HG03045 (cell line): ENCODE measurements around the gene ADGRG3.

ENCODE experiments used
- ATAC-seq: cut with Tn5 transposase; IDR thresholded peaks from one replicate; pipeline ENCODE4 v1.9.1; 2021; ENCODE audit warnings: mild to moderate bottlenecking, moderate library complexity; ENCODE audit not compliant: unreplicated experiment

The ADGRG3 gene

DNA sequence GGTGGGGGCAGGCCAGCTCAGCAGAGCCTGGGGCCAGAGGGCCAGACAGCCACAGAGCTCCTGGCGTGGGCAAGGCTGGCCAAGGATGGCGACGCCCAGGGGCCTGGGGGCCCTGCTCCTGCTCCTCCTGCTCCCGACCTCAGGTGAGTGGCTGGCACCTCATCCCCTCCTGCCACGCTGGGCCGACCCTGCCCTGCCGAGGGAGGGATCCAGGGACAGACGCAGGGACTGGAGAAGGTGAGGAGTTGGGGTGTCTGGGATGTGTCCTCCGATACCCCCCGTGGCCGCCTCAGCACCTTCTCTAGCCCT is at the start of gene ADGRG3:
ADGRG3 (plus strand) TSS at position 44 of the 309 bp plus-strand sequence; CDS start at position 86, 42 bp downstream.
- ATAC-seq = no peak

- ATAC-seq = no peak
These were observed 48.9 kb upstream of the ADGRG3 start for GRCh38 chr16:57619133-57619605.

DNA sequence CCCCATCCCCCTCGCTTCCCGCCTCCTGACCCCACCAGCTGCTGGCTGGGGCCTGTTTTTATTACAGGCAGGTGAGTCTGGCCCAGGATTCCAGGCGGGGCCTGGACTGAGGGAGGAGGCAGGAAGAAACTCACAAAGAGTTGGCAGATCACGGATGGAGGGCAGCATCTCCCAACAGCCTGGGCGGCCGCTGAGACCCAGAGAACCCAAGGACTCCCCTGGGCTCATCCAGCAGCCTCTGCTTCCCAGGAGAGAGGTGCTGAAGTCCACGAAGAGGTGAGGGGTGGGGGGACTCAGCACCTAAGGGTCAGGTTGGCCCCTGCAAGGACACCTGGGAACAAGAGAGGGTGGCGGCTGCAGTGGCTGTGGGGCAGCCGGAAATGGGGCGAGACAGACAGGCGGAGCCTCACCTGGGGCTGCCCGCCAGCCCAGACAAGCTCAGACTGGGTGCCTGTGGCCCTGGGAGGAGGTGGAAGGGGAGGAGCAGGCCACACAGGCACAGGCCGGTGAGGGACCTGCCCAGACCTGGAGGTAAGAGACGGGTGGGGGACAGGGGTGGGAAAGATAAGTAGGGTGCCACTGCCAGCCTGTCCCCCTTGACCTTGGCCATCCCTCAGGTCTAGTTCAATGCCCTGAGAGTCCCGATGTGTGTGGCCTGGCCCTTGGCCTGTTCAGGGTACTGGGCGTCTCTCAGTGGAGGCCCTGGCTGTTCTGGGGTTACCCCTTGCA is 48.3 kb upstream of the ADGRG3 start:
- ATAC-seq = no peak

DNA sequence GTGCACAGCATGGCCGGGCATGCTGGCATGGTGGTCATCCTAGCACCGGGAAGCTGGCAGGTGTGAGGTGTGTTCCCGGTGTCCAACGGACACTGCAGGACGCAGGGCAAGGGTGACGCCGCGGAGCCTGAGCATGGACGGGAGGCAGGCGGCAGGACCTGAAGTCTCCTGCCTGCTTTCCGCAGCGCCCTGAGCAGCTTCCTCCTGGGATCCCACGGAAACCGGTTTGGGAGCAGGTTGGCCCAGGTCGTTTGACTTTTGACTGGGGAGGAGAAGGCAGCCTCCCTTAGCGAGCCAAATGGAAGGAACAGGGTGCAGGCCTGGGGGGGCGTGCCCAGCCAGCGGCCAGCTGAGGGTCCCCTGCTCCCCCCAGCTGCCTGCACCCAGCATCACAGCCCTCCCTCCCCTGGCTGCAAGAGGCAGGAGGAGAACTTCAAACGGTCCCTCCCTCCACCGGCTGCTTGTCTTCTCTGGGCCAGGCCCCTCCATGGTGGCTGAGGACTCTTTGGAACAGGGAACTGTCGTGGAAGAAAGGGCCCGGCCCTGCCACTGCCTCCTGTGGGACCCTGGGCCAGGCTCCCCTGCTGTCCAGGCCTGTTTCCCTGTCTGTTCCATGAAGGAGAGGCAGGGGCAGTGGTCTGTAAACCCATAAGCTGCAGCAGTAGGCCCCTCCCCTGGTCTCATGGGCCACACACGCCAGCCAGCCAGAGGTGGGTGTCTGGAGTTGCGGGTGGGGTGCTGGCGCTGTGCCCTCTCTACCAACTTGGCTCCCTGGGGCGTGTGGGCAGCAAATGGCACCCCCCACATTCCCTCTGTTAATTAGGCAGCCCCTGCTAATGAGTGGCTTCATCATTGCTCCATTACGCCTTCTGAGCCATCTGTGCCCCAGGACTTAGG is 47.5 kb upstream of the ADGRG3 start:
- no peak for ATAC-seq

GRCh38 chr16:57621521-57622271 is 46.4 kb upstream of the ADGRG3 start:
- ATAC-seq = no peak

GRCh38 chr16:57622361-57623250 is 45.5 kb upstream of the ADGRG3 start:
- ATAC-seq = no peak

DNA sequence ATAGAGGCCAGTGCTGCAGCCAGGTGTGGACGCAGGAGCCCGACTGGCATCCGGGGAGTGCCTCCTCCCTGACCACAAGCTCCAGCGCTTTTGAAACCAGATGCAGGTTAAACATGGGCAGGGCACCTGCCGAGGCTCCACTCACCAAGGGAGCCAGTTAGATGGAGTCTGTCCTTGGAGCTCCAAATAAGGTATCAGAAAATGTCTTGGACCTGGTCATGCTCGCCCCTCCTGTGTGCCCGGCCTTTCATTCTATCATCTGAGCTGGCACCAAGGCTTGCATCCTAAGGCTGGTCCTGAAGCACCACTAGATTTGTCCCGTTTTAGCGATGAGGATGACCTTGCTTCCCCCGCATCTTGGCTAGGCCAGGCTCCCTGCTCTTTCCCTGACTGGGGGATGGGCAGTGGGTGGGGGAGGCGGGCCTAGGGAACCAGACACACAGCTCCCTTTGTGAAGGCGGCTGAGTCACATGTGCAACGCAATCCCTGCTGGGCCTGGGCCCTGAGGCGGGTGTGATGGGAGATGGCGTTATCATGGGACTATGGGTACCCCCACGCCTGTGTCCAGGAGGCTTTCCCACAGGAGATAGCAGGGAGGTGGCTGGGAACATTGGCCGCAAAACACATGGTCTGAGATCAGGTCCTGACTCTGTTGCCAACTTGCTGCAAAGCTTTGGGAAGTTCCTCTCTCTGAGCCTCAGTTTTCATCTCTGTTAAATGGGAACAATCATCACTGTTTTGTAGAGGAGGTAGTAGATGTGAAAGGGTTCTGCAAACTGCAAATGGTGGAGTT is 44.7 kb upstream of the ADGRG3 start:
- no peak for ATAC-seq

- no peak for ATAC-seq
These were observed 43.9 kb upstream of the ADGRG3 start for GRCh38 chr16:57624044-57624688.

- no peak for ATAC-seq
These were observed 43.2 kb upstream of the ADGRG3 start for GRCh38 chr16:57624806-57625500.

GRCh38 chr16:57626420-57627170 is 41.5 kb upstream of the ADGRG3 start:
- no peak for ATAC-seq

- ATAC-seq = no peak
These were observed 40.8 kb upstream of the ADGRG3 start for GRCh38 chr16:57627184-57627871.

DNA sequence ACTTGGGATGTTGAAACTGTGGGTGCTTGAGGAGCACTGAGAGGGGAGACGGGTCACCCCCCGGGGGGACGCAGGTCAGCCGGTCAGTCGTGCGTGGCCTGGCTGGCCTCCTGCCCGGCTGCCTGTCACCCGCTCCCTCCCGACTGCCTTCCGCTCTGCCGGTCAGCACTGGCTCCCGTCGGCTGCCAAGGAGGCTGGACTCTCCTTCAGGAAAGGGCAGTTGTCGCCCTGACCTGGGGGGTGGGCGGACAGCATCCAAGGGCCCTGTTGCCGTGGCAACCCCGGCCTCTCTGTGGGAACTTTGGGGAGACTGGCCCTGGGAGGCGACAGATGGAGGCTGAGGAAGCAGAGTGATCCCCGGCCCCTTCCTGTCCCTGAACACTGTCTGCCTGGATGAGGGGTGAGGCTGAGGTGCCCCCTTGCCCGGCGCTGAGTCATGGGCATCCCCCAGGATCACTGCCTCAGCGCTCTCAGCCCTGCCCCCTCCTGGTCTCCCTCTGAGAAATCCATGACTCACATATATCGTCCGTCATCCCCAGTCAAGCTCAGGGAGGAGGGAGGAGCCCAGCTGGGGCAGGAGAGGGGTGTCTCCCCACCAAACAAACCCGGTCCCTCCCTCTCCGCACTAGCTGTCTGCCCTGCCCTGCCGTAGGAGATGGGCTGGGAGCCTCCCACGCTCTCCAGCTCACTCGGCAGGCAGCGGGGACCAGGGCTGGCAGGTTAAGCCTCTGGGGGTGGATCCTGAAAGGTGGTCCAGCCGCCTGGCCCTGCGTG is 39.9 kb upstream of the ADGRG3 start, which contains the start of gene ADGRG1:
ADGRG1 (plus strand) TSS at position 623 of the 774 bp plus-strand sequence. CDS start 21,658 bp downstream, outside the sequence.
- no peak for ATAC-seq

- ATAC-seq = no peak
These were observed 39.3 kb upstream of the ADGRG3 start for GRCh38 chr16:57628783-57629293.

DNA sequence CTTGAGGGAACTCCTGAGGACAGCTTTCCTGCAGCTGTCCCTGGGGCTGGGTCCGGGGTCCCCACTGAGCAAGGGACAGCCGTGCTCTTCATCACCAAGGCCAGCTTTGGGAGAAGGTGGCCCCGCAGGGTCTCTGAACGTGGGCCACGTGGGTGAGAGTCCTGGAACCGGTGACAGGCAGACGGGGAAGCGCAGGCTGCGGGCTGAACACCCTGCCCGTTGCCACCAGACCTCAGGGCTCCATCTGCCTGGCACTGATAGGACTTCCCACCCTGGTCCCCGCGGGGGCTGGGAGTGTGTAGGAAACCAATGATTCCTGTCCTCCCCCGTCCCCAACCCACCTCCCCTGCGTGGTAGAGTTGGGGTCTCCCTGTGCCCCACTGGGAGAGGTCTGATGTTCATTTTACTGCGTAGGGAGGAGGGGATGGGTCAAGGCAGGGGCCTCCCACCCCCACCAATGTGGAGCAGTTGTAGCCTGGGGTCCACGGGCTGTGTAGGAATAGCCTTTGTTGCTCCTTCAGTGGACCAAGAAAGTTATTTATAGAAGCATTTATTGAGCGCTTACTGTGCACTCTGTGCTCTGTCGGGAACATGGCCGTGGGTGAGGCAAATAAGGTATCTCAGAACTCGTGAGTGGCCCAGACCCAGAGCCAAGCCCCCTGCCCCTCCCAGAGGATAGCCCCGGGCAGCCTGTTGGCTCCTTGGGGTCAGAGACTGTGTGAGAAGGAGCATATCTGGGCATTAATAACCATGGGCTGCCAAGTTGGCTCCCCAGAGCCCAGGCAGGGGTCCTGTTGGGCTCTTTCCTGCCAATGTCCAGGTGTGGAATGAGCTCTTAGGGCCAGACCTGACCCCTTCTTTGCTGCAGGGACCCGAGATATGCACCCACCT is 38.3 kb upstream of the ADGRG3 start:
- no peak for ATAC-seq

- no peak for ATAC-seq
These were observed 37.7 kb upstream of the ADGRG3 start for GRCh38 chr16:57630407-57630797.
